Fibroblast of the conjunctiva (primary cell): Measurements from ENCODE around the gene TMEM31.
A peak's percentile ranks its signal among the peaks of the same experiment; 100 is the strongest.
"Not testable (repeated sequence)": the region's sequence is repeated elsewhere in the genome, so short reads cannot be mapped to it uniquely, and the experiment has no call there.

Experiments
- DNase-seq: peaks from one replicate; pipeline ENCODE4 v3.0.0-alpha.2; 2010; ENCODE audit warnings: low read depth

The TMEM31 gene

DNA sequence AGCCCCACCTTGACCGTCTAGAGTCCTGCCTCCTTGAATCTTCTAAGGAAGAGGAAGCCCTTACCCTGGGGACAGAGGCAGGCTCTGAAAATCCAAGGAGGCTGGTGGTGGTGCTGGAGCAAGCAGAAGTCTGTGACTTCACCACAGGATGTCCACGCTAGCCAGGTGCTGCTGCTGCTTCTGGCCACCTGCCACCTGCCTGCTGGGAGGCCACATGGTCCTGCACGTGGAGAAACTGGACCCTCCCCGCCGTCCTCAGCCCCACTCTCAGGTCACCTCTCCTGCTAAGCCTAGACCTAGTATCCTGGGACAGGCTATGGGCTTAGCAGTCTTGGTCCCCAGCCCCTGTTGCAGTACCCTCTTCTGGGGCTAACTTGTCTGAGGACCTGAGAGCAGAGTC is 15.8 kb downstream of the TMEM31 start:
- DNase-seq, result no peak

DNA sequence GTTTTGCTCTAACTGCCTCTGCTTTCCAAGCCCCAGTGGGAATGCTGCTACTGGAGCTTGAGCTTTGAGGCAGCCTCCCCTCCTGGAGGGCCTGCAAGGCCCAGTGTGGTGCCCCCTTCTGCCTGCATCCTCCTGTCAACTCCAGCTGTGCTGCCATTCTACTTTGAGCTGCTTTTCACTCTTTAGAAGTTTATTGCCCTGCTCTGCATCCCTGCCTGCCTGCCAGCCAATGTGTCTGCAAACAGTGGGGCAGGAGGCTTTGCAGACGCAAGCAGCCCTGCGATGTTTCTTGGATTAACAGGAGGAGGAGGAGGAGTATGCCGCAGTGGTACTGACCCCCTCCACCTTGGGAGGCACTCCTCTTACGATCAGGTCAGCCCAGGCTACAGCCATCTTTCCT is 16.4 kb downstream of the TMEM31 start:
- DNase-seq, result no peak

DNA sequence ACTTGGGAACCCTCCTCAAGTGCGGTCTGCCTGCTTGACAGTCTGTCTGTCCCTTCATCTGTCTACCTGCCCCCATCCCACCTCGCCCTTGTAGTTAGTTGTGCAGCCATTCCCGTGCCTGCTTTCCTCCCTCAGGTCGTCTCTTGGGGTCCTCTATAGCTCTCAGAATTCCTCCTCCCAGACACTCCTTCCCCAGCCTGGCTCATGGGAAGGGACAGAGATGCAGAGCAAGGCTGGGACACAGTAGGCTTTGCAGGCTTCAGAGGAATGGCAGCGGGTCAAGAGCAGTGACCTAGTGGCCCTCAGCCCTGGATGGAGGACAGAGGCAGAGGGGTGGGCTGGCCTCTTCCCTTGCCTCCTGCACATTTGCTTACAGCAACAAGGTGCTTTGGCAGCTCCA is 18.3 kb downstream of the TMEM31 start:
- DNase-seq, result no peak

DNA sequence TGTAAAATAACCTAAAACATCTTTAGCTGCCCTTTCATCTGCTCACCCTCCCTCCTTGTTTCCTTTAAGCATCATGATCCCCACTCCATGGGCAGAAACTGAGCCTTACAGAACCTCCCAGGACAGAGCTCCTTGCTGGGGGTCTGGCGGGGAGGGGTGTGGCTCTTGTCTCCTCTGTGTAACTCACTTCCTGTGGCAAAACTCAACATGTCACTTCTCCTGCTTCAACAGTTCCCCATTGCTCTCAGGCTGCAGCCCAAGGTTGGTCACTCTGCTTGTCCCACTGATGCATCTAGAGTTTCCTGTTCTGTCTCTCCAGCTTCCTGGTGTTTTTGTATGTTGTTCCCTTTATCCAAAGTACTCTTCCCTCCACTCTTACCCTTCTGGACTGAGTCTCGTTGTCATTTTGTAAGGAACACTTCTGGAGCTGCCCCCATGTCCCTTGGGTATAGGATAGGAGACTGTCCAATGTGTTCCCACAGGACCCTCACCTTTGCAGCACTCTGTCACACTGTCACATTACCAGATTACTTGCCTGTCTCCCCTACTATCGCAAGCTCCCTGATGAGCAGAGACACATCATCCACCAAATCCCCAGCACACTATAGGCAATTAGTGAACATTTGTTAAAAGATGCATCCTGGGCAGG is 19.6 kb downstream of the TMEM31 start:
- no peak for DNase-seq

DNA sequence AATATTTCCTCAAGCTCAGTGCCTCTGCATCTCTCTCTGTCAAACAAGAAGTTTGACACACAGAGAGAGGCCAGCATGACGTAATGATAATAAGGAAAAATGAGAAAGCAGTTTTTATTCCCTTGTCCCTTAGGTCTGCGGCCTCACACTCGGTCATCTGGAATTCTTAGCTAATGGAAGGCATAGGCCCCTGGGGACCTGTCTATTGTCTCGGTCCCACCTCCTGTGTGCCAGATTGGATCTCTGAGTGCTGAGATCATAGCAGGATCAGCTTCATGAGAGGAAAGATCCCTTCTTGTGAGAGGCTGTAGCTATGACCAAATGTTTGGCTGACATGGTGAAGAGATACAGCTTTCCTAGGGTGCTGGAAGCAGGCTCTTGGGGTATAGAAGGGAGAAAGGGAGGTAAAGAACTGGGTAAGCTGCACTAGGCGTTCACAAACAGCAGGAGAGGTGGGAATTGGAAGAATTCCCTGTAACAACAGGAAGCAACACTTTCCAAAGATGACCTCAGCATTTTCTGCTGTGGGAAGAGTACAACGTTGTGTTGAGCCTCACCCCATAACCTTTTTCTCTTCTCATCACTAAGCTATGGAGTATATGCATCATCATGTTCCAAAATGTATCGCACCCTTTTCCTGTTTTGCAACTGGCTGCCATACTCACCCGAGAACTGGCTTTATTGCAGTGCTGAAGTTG is 20.2 kb downstream of the TMEM31 start:
- peak; percentile 44 for DNase-seq

DNA sequence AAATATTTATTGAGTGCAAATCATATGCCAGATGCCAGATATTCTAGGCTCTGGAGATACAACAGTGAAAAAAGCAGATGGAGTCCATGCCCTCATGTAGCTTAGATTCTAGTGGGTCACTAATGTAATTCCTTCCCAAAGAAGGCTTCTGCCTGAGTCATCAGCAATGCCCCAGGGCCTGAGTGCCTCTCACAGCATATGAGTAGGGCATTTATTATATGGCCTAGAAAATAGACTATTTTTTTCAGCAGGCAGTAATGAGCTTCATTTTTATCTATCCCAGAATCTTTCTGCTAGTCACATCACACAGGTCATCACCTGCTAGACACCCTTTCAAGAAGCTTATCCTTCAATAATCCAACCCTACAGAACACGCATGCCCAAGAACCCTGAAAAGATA is 22.3 kb downstream of the TMEM31 start:
- DNase-seq, result no peak

DNA sequence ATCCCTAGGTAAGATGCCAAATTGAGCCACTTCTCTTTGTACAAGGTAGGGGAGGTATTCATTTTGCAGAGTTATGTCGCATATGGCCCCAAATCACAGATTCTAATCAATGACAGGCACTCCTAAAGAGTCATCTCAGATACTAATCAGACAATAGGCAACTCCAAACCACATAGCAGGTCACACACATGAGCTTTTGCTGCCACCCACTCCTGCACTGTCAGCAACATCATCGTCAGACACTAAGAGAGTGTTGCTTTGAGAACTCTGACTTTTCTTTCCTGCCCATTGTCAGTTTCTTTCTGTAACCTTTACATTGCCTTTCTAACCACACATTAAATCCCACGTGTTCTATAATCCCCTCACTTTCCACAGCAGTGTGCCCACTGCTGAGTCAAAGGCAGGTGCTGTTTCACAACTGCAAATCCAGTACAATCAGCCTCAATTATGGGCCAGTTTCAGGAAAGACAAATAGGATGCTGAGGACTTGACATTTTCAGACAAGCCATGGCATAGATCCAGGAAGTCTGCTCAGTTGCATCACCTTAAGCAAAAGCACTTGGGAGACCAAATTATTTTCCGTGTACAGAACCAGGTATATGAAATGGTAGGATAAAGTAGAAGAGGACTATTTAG is 23.5 kb downstream of the TMEM31 start:
- peak; percentile 14 for DNase-seq

DNA sequence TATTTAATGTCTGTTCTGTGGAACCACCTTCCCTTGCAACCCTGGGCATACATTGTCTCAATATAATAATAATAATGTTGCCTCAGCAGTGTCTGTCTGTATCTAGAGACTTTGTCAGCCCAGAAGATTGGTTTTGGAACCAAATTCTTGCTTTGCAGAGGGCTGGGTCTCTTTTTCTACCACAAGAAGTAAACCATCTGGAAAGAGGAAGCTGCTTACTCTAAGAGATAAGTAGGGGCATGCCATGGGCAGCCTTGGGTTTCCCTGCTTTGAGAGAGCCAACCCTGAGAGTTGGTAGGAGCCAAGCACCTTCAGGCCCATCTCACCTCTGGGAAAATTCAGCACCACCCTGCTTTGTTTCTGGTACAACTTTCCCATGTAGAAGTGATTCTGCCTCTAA is 27.0 kb downstream of the TMEM31 start:
- no peak for DNase-seq

DNA sequence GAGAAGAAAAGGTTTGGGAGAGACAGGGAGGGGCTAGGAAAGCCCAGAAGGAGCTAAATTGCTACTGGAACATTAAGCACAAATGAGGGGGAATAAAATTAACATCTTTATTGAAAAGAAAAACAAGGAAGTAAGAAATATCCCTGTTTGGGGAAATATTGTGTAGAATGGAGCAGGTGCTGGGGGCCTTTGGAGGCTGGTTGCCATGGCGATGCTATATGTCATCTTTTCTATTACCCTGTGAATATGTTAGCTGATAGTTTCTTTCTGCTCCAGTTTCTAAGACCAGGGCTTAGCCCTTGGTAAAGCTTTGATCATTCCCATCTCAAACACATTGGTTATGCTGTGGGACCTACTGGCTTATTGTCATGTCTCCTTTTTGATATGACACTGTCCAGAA is 28.7 kb downstream of the TMEM31 start:
- DNase-seq, result no peak

DNA sequence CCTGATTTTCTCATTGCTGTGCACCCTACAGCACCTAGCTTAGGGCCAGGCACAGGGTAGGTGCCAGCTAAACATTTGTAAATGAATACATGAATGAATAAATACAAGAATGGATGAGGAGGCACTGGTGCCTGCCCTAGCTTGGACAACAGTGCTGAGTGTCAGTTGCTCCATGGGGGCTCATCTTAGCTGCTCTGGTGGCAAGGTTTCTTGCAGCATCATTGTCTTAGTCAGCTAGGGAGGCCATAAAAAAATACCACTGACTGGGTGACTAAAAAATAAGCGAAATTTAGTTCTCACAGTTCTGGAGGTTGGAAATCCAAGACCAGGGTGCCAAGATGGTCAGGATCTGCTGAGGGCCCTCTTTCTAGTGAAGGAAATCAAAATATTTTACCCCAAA is 31.2 kb downstream of the TMEM31 start:
- no peak for DNase-seq

DNA sequence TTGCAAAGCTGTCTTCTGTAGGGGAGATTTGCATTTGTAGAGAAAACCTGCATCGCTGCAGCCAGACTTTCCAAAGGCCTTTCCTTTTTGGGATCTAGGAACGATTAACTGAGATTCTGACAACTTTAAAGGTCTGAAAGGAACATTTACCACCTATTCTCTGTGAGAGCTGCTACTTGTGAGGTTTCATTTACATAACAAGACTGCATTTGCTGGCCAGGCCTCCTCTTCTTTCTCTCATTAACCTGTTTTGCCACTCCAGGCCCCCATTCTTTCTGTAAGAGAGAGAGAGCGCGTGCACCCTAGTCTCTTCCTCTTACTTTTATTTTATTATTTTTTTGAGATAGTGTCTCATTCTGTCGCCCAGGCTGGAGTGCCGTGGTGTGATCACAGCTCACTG is 31.6 kb downstream of the TMEM31 start:
- DNase-seq, result no peak

DNA sequence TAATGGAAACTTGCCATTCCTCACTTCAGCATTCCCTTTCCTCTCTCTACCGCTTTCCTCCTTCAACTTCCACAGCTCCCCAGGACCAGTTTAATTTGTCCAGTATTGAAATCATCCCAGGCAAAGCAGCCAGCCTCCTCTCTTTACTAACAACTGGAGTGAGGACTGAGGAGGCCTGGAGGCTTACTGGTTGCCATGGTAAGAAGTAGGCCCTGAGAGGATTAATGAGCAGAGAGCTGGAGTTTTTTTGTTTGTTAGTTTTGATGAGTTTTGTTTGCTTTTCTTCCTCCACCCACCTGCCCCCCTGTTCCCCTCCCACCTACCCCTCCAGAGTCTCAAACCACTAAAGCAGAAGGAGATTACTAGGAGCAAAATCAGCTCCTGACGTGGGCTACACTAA is 36.5 kb downstream of the TMEM31 start:
- DNase-seq, result no peak

DNA sequence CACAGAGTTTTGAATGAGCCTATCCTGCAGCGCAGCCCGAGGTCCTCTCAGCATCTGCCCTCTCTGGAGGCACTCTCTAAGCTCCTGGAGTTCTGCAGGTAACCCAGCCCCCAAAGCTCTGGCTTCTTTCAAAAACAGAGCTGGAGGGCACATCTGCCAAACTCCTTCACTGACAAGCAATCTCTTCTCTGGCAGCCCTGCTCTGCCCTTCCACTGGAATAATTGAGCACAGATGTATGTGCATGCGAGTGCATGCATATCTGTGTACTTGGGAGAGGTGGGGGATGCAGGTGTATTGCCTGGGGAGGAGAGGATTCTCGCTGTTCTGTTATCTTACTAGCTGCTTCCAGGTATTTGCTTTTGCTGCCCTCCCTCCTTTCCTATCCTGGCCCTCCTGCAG is 43.7 kb downstream of the TMEM31 start:
- no peak for DNase-seq

DNA sequence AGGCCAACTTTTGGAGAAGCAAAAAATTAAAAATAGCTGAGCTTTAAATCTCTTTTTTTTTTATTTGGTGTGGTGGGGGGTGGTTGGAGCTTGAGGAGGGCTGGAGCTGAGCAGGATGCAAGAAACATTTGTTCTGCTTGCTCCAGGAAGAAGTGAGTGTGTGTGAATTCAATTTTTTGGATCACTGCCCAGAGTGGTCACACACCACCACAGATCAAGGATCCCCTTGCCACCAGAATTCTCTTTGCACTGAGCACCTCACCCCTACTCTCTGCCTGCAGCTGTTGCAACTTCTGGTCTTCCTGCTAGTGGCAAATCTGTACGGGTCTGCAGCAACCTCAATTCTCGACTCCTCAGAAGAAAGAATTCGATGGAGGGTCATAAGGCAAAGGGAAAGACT is 46.0 kb downstream of the TMEM31 start:
- no peak for DNase-seq

DNA sequence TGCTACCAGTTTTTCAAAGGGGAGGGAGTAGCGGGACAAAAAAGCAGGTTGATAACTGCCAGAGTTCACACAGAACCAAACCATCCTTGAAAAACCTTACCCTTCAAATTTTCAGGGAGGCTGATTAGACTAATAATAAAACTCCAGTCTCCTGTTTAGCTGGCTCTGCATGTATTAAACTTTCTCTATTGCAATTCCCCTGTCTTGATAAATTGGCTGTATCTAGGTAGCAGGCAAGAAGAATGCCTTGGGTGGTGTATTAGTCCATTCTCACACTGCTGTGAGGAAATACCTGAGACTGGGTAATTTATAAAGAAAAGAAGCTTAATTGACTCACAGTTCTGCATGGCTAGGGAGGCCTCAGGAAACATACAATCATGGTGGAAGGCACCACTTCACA is 47.8 kb downstream of the TMEM31 start:
- no peak for DNase-seq

DNA sequence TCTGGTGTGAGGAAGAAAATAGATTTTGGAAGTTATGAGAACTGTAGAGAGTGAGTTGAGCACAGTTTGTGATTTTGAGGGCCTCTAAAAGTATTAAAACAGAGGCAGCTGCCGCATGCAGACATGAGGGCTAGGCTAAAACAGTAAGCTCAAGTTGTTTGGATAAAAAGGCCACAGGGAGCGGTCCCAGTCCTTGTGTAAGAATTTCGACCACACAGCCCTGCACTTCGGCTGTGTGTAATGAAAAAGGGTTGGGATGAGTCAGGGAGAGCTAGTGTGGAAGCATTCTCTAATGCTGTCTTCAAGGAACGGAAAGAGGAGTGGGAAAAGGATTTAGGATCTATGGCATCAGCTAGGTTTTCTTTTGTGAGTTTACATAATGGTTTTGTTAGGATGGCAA is 52.8 kb downstream of the TMEM31 start:
- DNase-seq, result not testable (repeated sequence)
